ENCODE measurements around the gene ITCH.
A peak's percentile ranks its signal among the peaks of the same experiment; 100 is the strongest.

Gene ITCH

GRCh38 chr20:34535857-34536256 lies 172.8 kb downstream of the ITCH start:
- no peak for DNase-seq

- DNase-seq, result peak; percentile 45
These were observed 173.8 kb downstream of the ITCH start for GRCh38 chr20:34536798-34537394.

- DNase-seq, result no peak
These were observed 174.6 kb downstream of the ITCH start for GRCh38 chr20:34537651-34538050.

- peak; percentile 44 for DNase-seq
These were observed 175.6 kb downstream of the ITCH start for GRCh38 chr20:34538671-34539123.

GRCh38 chr20:34539756-34540155 lies 176.7 kb downstream of the ITCH start:
- DNase-seq, result no peak

- no peak for DNase-seq
These were observed 177.7 kb downstream of the ITCH start for GRCh38 chr20:34540596-34541263.

- peak; percentile 27 for DNase-seq
These were observed 178.3 kb downstream of the ITCH start for GRCh38 chr20:34541264-34541901.

- DNase-seq, result no peak
These were observed 178.8 kb downstream of the ITCH start for GRCh38 chr20:34541917-34542316.

- no peak for DNase-seq
These were observed 179.4 kb downstream of the ITCH start for GRCh38 chr20:34542439-34542838.

- no peak for DNase-seq
These were observed 180.5 kb downstream of the ITCH start for GRCh38 chr20:34543463-34544056.

GRCh38 chr20:34544109-34544796 lies 181.2 kb downstream of the ITCH start:
- DNase-seq, result peak; percentile 9

GRCh38 chr20:34546751-34547181 lies 183.7 kb downstream of the ITCH start:
- no peak for DNase-seq

- DNase-seq, result no peak
These were observed 185.0 kb downstream of the ITCH start for GRCh38 chr20:34547844-34548613.

GRCh38 chr20:34549291-34549928 lies 186.3 kb downstream of the ITCH start:
- DNase-seq, result no peak

- DNase-seq, result no peak
These were observed 186.8 kb downstream of the ITCH start for GRCh38 chr20:34549929-34550305.

GRCh38 chr20:34552569-34552968 lies 189.5 kb downstream of the ITCH start:
- DNase-seq, result no peak

- no peak for DNase-seq
These were observed 190.3 kb downstream of the ITCH start for GRCh38 chr20:34553366-34553867.

GRCh38 chr20:34557936-34558319 lies 194.9 kb downstream of the ITCH start:
- DNase-seq, result no peak

GRCh38 chr20:34558320-34559218 lies 195.5 kb downstream of the ITCH start, which contains the start of gene MAP1LC3A:
MAP1LC3A (plus strand) TSS chr20:34558718; CDS start chr20:34558869, 151 bp downstream.
- DNase-seq, result peak; percentile 98
